GM19043 (cell line): ENCODE data around the gene STK32C.

Experiments used
- ATAC-seq: cut with Tn5 transposase; IDR thresholded peaks from one replicate; pipeline ENCODE4 v1.9.1; 2021; ENCODE audit warnings: low read depth; ENCODE audit not compliant: unreplicated experiment

STK32C gene

GRCh38 chr10:132189016-132189415 lies 118.7 kb downstream of the STK32C start:
- no peak for ATAC-seq

- no peak for ATAC-seq
These were observed 119.4 kb downstream of the STK32C start for GRCh38 chr10:132188331-132188730.

GRCh38 chr10:132187430-132188138 lies 120.2 kb downstream of the STK32C start:
- no peak for ATAC-seq

GRCh38 chr10:132186488-132187429 lies 121.0 kb downstream of the STK32C start, which contains the start of gene DPYSL4:
Gene DPYSL4 (plus strand): TSS chr10:132186948. CDS start chr10:132187064, 116 bp downstream.
- no peak for ATAC-seq

GRCh38 chr10:132185601-132186487 lies 121.9 kb downstream of the STK32C start:
- ATAC-seq = no peak

- ATAC-seq = no peak
These were observed 122.7 kb downstream of the STK32C start for GRCh38 chr10:132184816-132185593.

GRCh38 chr10:132183046-132183445 lies 124.7 kb downstream of the STK32C start:
- ATAC-seq = no peak

GRCh38 chr10:132182591-132182990 lies 125.2 kb downstream of the STK32C start:
- no peak for ATAC-seq

GRCh38 chr10:132181691-132182425 lies 125.9 kb downstream of the STK32C start:
- ATAC-seq = no peak

GRCh38 chr10:132180736-132181135 lies 127.0 kb downstream of the STK32C start:
- no peak for ATAC-seq

- ATAC-seq = no peak
These were observed 128.0 kb downstream of the STK32C start for GRCh38 chr10:132179551-132180392.

GRCh38 chr10:132178672-132179545 lies 128.8 kb downstream of the STK32C start:
- no peak for ATAC-seq

GRCh38 chr10:132178046-132178445 lies 129.7 kb downstream of the STK32C start:
- no peak for ATAC-seq

GRCh38 chr10:132176623-132177500 lies 130.9 kb downstream of the STK32C start:
- no peak for ATAC-seq

- no peak for ATAC-seq
These were observed 131.7 kb downstream of the STK32C start for GRCh38 chr10:132175907-132176581.

- no peak for ATAC-seq
These were observed 132.3 kb downstream of the STK32C start for GRCh38 chr10:132175408-132175807.
